IMR-90 (cell line): ENCODE measurements around the gene ZMAT5. TPM values are rescaled to one million over a fixed set of nuclear protein-coding genes. Genes with fewer than 3 reads are reported as not detected.
A peak's percentile ranks its signal among the peaks of the same experiment; 100 is the strongest.

Source experiments
- ATAC-seq: fragments of 200-7000 bp; cut with Tn5 transposase; 2 replicates; pipeline ENCODE4 v1.9.1; 2020; ENCODE audit warnings: low read depth, mild to moderate bottlenecking, moderate library complexity
- BruUV-seq: library from RNA; stranded (reverse); fragments of 400-500 nt; replicated peaks from 2 replicates; lab custom pipeline; 2021; lab: Mats Ljungman, UMichigan
- CTCF ChIA-PET: fragments of 300-600 bp; formaldehyde crosslinking; extraction: SDS; loops from one replicate; lab custom pipeline; 2021; ENCODE audit warnings: antibody characterized with exemption; lab: Yijun Ruan, JAX
- POLR2A ChIA-PET: fragments of 300-600 bp; sonication (Branson Sonifier 250); formaldehyde crosslinking; loops from one replicate; lab custom pipeline; 2022; ENCODE audit warnings: antibody characterized with exemption; ENCODE audit not compliant: unreplicated experiment; lab: Charles Lee
- DNase-seq: peaks from one replicate; pipeline ENCODE4 v3.0.0; 2013
- H2AFZ ChIP-seq: replicated peaks from 2 replicates; pipeline ENCODE3; 2013; ENCODE audit warnings: low read length, mild to moderate bottlenecking; ENCODE audit not compliant: poor library complexity
- H2AK5ac ChIP-seq: 2 replicates; pipeline ENCODE4 v1.6.1; 2013; ENCODE audit warnings: low read depth, low read length, inconsistent platforms
- H2AK9ac ChIP-seq: replicated peaks from 2 replicates; pipeline ENCODE3; 2013; ENCODE audit warnings: mild to moderate bottlenecking, low read depth, low read length, moderate library complexity; ENCODE audit not compliant: poor library complexity
- H2BK120ac ChIP-seq: 2 replicates; pipeline ENCODE4 v1.6.1; 2013; ENCODE audit warnings: low read depth, low read length, inconsistent platforms
- H2BK15ac ChIP-seq: 3 replicates; pipeline ENCODE4 v1.6.1; 2013; ENCODE audit warnings: low read depth, low read length, inconsistent platforms
- H2BK20ac ChIP-seq: 2 replicates; pipeline ENCODE4 v1.6.1; 2013; ENCODE audit warnings: low read depth, mild to moderate bottlenecking, inconsistent platforms, low read length, moderate library complexity
- H2BK5ac ChIP-seq: 2 replicates; pipeline ENCODE4 v1.6.1; 2013; ENCODE audit warnings: mild to moderate bottlenecking, low read depth, low read length, inconsistent platforms; ENCODE audit not compliant: poor library complexity, severe bottlenecking
- H3K14ac ChIP-seq: replicated peaks from 2 replicates; pipeline ENCODE4 v1.6.1; 2013; ENCODE audit warnings: low read depth, low read length, inconsistent platforms
- H3K18ac ChIP-seq: 2 replicates; pipeline ENCODE4 v1.6.1; 2013; ENCODE audit warnings: low read depth, low read length, control low read depth
- H3K23ac ChIP-seq: 2 replicates; pipeline ENCODE4 v1.6.1; 2013; ENCODE audit warnings: low read depth, low read length, inconsistent platforms
- H3K27ac ChIP-seq: 2 replicates; pipeline ENCODE4 v1.5.1; 2013; ENCODE audit warnings: mild to moderate bottlenecking, control low read depth, low read length; ENCODE audit not compliant: insufficient read depth
- H3K27me3 ChIP-seq: 2 replicates; pipeline ENCODE4 v1.6.1; 2013; ENCODE audit warnings: low read length; ENCODE audit not compliant: control insufficient read depth, insufficient read depth
- H3K36me3 ChIP-seq: 2 replicates; pipeline ENCODE4 v1.6.1; 2013; ENCODE audit warnings: low read length, mixed read lengths; ENCODE audit not compliant: control insufficient read depth, insufficient read depth
- H3K4ac ChIP-seq: 2 replicates; pipeline ENCODE4 v1.6.1; 2013; ENCODE audit warnings: low read depth, low read length, inconsistent platforms
- H3K4me1 ChIP-seq: 2 replicates; pipeline ENCODE4 v1.6.1; 2013; ENCODE audit warnings: low read length, mixed read lengths; ENCODE audit not compliant: control insufficient read depth, insufficient read depth
- H3K4me2 ChIP-seq: 2 replicates; pipeline ENCODE4 v1.6.1; 2013; ENCODE audit warnings: low read depth, mild to moderate bottlenecking, control low read depth, low read length, moderate library complexity
- H3K4me3 ChIP-seq: 2 replicates; pipeline ENCODE4 v1.5.1; 2013; ENCODE audit warnings: low read depth, mild to moderate bottlenecking, control low read depth, low read length, moderate library complexity; ENCODE audit not compliant: insufficient read depth
- H3K56ac ChIP-seq: 2 replicates; pipeline ENCODE4 v1.6.1; 2013; ENCODE audit warnings: low read length, inconsistent platforms; ENCODE audit not compliant: insufficient read depth; ENCODE audit errors: extremely low read depth
- H3K79me1 ChIP-seq, 2 experiments: 2 replicates each; pipeline ENCODE4 v1.6.1; 2013; ENCODE audit warnings: low read length in 2 of 2, inconsistent platforms in 1 of 2, low read depth in 1 of 2
- H3K9ac ChIP-seq: 2 replicates; pipeline ENCODE4 v1.6.1; 2013; ENCODE audit warnings: low read depth, low read length, control low read depth
- H3K9me1 ChIP-seq: 2 replicates; pipeline ENCODE4 v1.6.1; 2013; ENCODE audit warnings: low read length, inconsistent platforms; ENCODE audit not compliant: insufficient read depth
- H3K9me3 ChIP-seq: 2 replicates; pipeline ENCODE4 v1.6.1; 2013; ENCODE audit warnings: low read length; ENCODE audit not compliant: control insufficient read depth, insufficient read depth
- H4K20me1 ChIP-seq: 2 replicates; pipeline ENCODE4 v1.6.1; 2013; ENCODE audit warnings: low read length, inconsistent platforms; ENCODE audit not compliant: insufficient read depth
- H4K5ac ChIP-seq: 2 replicates; pipeline ENCODE4 v1.6.1; 2013; ENCODE audit warnings: mild to moderate bottlenecking, low read depth, low read length, control low read depth
- H4K8ac ChIP-seq, 2 experiments: 2 replicates each; pipeline ENCODE4 v1.6.1; 2013; ENCODE audit warnings: low read depth in 2 of 2, low read length in 2 of 2, control low read depth in 1 of 2, inconsistent platforms in 1 of 2
- H4K91ac ChIP-seq: 2 replicates; pipeline ENCODE4 v1.6.1; 2013; ENCODE audit warnings: low read depth, low read length, inconsistent platforms; ENCODE audit not compliant: insufficient read depth
- BHLHE40 ChIP-seq: fragments of 150-350 bp; IDR thresholded peaks from 2 replicates; pipeline ENCODE4 v1.6.1; 2016; ENCODE audit warnings: mild to moderate bottlenecking, low read depth, low read length
- CEBPB ChIP-seq: IDR thresholded peaks from 2 replicates; pipeline ENCODE4 v1.6.1; 2012; ENCODE audit warnings: low read depth, low read length, improper control_type of control experiment
- CHD1 ChIP-seq: IDR thresholded peaks from 2 replicates; pipeline ENCODE4 v1.6.1; 2012; ENCODE audit warnings: low read depth, low read length, improper control_type of control experiment
- CTCF ChIP-seq: conservative IDR thresholded peaks from 2 replicates; pipeline ENCODE4 v1.5.1; 2012; ENCODE audit warnings: mild to moderate bottlenecking, low read depth, low read length, improper control_type of control experiment
- ELK1 ChIP-seq: fragments of 150-350 bp; IDR thresholded peaks from 2 replicates; pipeline ENCODE4 v1.6.1; 2016; ENCODE audit warnings: low read depth, mild to moderate bottlenecking, low read length, moderate library complexity, borderline replicate concordance
- FOS ChIP-seq: fragments of 150-350 bp; IDR thresholded peaks from 2 replicates; pipeline ENCODE4 v1.6.1; 2016; ENCODE audit warnings: low read depth, low read length
- MAFK ChIP-seq: IDR thresholded peaks from 2 replicates; pipeline ENCODE4 v1.6.1; 2012; ENCODE audit warnings: low read depth, low read length, improper control_type of control experiment
- MAZ ChIP-seq: IDR thresholded peaks from 2 replicates; pipeline ENCODE4 v1.6.1; 2012; ENCODE audit warnings: low read depth, mild to moderate bottlenecking, low read length, improper control_type of control experiment, moderate library complexity, borderline replicate concordance
- MXI1 ChIP-seq: IDR thresholded peaks from 2 replicates; pipeline ENCODE4 v1.6.1; 2012; ENCODE audit warnings: low read depth, mild to moderate bottlenecking, low read length, moderate library complexity, borderline replicate concordance
- NFE2L2 ChIP-seq: fragments of 150-350 bp; IDR thresholded peaks from 2 replicates; pipeline ENCODE4 v1.6.1; 2016; ENCODE audit warnings: low read depth, mild to moderate bottlenecking, low read length
- POLR2A ChIP-seq: IDR thresholded peaks from 2 replicates; pipeline ENCODE4 v1.6.1; 2012; ENCODE audit warnings: mild to moderate bottlenecking, low read depth, low read length
- RAD21 ChIP-seq: IDR thresholded peaks from 2 replicates; pipeline ENCODE4 v1.6.1; 2012; ENCODE audit warnings: low read length, improper control_type of control experiment
- RCOR1 ChIP-seq: IDR thresholded peaks from 2 replicates; pipeline ENCODE4 v1.6.1; 2012; ENCODE audit warnings: mild to moderate bottlenecking, low read length, improper control_type of control experiment; ENCODE audit not compliant: insufficient replicate concordance
- RFX5 ChIP-seq: IDR thresholded peaks from 2 replicates; pipeline ENCODE4 v1.8.0; 2012; ENCODE audit warnings: low read depth, mild to moderate bottlenecking, low read length, moderate library complexity
- SMC3 ChIP-seq: fragments of 150-350 bp; IDR thresholded peaks from 2 replicates; pipeline ENCODE4 v1.6.1; 2016; ENCODE audit warnings: low read depth, mild to moderate bottlenecking, antibody characterized with exemption, low read length, moderate library complexity
- USF2 ChIP-seq: fragments of 150-350 bp; IDR thresholded peaks from 2 replicates; pipeline ENCODE4 v1.6.1; 2017; ENCODE audit warnings: mild to moderate bottlenecking, antibody characterized with exemption, low read length, low read depth
- WGBS, 2 experiments: methylation state at CpG; one replicate each; pipeline versions ENCODE4 v1.1.5 to v1.1.7; 2013; ENCODE audit warnings: missing lambda C conversion rate in 2 of 2; ENCODE audit not compliant: insufficient read length in 1 of 2; ENCODE audit errors: extremely low coverage in 2 of 2; 5-methylcytosine and 5-hydroxymethylcytosine counted together
- dilution Hi-C: fragments of 300-500 bp; cut with HindIII; formaldehyde crosslinking; loops from one replicate; pipeline ENCODE4 v1.14.3; 2018; ENCODE audit warnings: low sequenced_read_pairs; ENCODE audit not compliant: unreplicated experiment
- in situ Hi-C: fragments of 300-500 bp; cut with MboI; formaldehyde crosslinking; loops from 3 replicates; pipeline ENCODE4 v1.14.3; 2019; ENCODE audit warnings: low sequenced_read_pairs, inconsistent platforms, mixed read lengths
- intact Hi-C: fragments of 100-400 bp; cut with micrococcal nuclease; formaldehyde crosslinking; loops from 2 replicates; pipeline ENCODE4 v1.10.0; 2022
- polyA plus RNA-seq, 3 experiments: library from polyadenylated mRNA; depleted of rRNA; stranded (reverse); fragments of >200 nt; gene quantifications; 2 replicates each; pipeline ENCODE4 v1.2.3, GENCODE V29; 2012; ENCODE audit warnings: low replicate concordance in 1 of 3
- total RNA-seq: library from RNA; depleted of rRNA; stranded (reverse); fragments of >200 nt; gene quantifications from 2 replicates; pipeline ENCODE4 v1.2.3, GENCODE V29; 2012

Gene ZMAT5
- total and polyA plus RNA-seq, 2 of the 4 experiments (the other 2 are of a cell fraction): 21.7 to 31.8 TPM

GRCh38 chr22:29719899-29720645, 46.7 kb downstream of the ZMAT5 start, which contains the start of gene CABP7:
Gene CABP7 (plus strand): TSS chr22:29720003. CDS start chr22:29720425, 422 bp downstream.
- intact Hi-C loops (no loop called here), dilution Hi-C loops (no loop called here), in situ Hi-C loops (no loop called here)
- no peak within 1 kb of the TSS for H2AK5ac ChIP-seq
- H2AK9ac ChIP-seq: no peak within 1 kb of the TSS
- H2AFZ ChIP-seq: no peak within 1 kb of the TSS
- no peak within 1 kb of the TSS for H4K5ac ChIP-seq
- no peak within 1 kb of the TSS for H2BK120ac ChIP-seq
- H3K4me2 ChIP-seq: no peak within 1 kb of the TSS; the same call in 1 of the 2 replicates
- H3K27ac ChIP-seq: no peak within 1 kb of the TSS
- peaks cover 72% of the 10 kb centered on the region for H3K27me3 ChIP-seq
- no peaks in the 10 kb centered on the region for H3K36me3 ChIP-seq
- H3K9me1 ChIP-seq: no peaks in the 10 kb centered on the region
- no peak within 1 kb of the TSS for H2BK5ac ChIP-seq
- DNase-seq: no peak
- no peaks in the 10 kb centered on the region for H3K9me3 ChIP-seq
- ChIA-PET POLR2A (no interaction called here), CTCF (no interaction called here)
- WGBS, 2 experiments: 2% methylated on average over 49 of the region's 115 CpGs; no CpG with 5 or more reads in 1 of the 2 experiments
- peaks cover 14% of the 10 kb centered on the region for H4K20me1 ChIP-seq
- no peak within 1 kb of the TSS for H3K23ac ChIP-seq
- no peak within 1 kb of the TSS for H3K4me3 ChIP-seq
- H3K14ac ChIP-seq: no peak within 1 kb of the TSS
- H2BK15ac ChIP-seq: no peak within 1 kb of the TSS
- H4K8ac ChIP-seq: no peak within 1 kb of the TSS
- TF ChIP-seq POLR2A: no peak
- TF ChIP-seq USF2: no peak
- no peak for TF ChIP-seq FOS
- TF ChIP-seq RAD21: no peak
- TF ChIP-seq ELK1: no peak
- no peak for TF ChIP-seq MXI1
- no peak for TF ChIP-seq RCOR1
- TF ChIP-seq MAZ: no peak
- TF ChIP-seq NFE2L2: no peak
- no peak for TF ChIP-seq MAFK
- TF ChIP-seq SMC3: no peak
- TF ChIP-seq BHLHE40: no peak
- no peak for TF ChIP-seq CTCF
- TF ChIP-seq CHD1: no peak
- no peak for TF ChIP-seq CEBPB
- no peak for TF ChIP-seq RFX5
- no peak within 1 kb of the TSS for H3K18ac ChIP-seq
- no peak within 1 kb of the TSS for H4K91ac ChIP-seq
- ATAC-seq: peak; percentile 61
- no peak within 1 kb of the TSS for H2BK20ac ChIP-seq
- no peaks in the 10 kb centered on the region for H3K4me1 ChIP-seq
- BruUV-seq: no TSS peak
- H3K56ac ChIP-seq: no peak within 1 kb of the TSS
- H3K79me1 ChIP-seq: no peaks in the 10 kb centered on the region
- no peak within 1 kb of the TSS for H3K4ac ChIP-seq
- H3K9ac ChIP-seq: no peak within 1 kb of the TSS
